Loucy (cell line): ENCODE results near the gene HASPIN.

Source experiments
- CTCF ChIP-seq: fragments of 200-600 bp; sonication (generic); conservative IDR thresholded peaks from 2 replicates; pipeline ENCODE4 v1.5.1; 2014; ENCODE audit warnings: mild to moderate bottlenecking, antibody characterized with exemption, low read length
- EZH2phosphoT487 ChIP-seq: fragments of 200-600 bp; IDR thresholded peaks from 2 replicates; pipeline ENCODE4 v1.6.1; 2018; ENCODE audit warnings: antibody characterized with exemption, mild to moderate bottlenecking, moderate library complexity, borderline replicate concordance

- TF ChIP-seq CTCF (no peak), EZH2phosphoT487 (no peak)
Measured at GRCh38 chr17:3699951-3700350, 23.8 kb upstream of the HASPIN start.
